DMS153 treated with DMSO at 0.1 percent for 48 hours (cell line): ENCODE results near the gene UTP25.

Source experiments
- DNase-seq: peaks from one replicate; lab custom pipeline; 2025; ENCODE audit not compliant: unreplicated experiment; lab: John Stamatoyannopoulos, UW

The UTP25 gene

GRCh38 chr1:209839875-209840546 is 12.2 kb downstream of the UTP25 start:
- no peak for DNase-seq

- no peak for DNase-seq
Observed at GRCh38 chr1:209840611-209841010, 12.8 kb downstream of the UTP25 start.

GRCh38 chr1:209844695-209845407 is 17.1 kb downstream of the UTP25 start:
- peak; percentile 99 for DNase-seq

- peak; percentile 99 for DNase-seq
Observed at GRCh38 chr1:209845408-209845725, 17.6 kb downstream of the UTP25 start.

- no peak for DNase-seq
Observed at GRCh38 chr1:209849388-209849787, 21.6 kb downstream of the UTP25 start.

GRCh38 chr1:209850342-209850979 is 22.7 kb downstream of the UTP25 start:
- peak; percentile 68 for DNase-seq

GRCh38 chr1:209853676-209854075 is 25.9 kb downstream of the UTP25 start:
- no peak for DNase-seq

- DNase-seq = no peak
Observed at GRCh38 chr1:209854196-209854595, 26.4 kb downstream of the UTP25 start.

GRCh38 chr1:209855006-209855405 is 27.2 kb downstream of the UTP25 start:
- DNase-seq = no peak

GRCh38 chr1:209855623-209856022 is 27.9 kb downstream of the UTP25 start:
- no peak for DNase-seq

GRCh38 chr1:209858561-209859103 is 30.9 kb downstream of the UTP25 start:
- no peak for DNase-seq

GRCh38 chr1:209860293-209860881 is 32.6 kb downstream of the UTP25 start:
- peak; percentile 88 for DNase-seq

GRCh38 chr1:209861242-209861641 is 33.5 kb downstream of the UTP25 start:
- DNase-seq = no peak

GRCh38 chr1:209862391-209863356 is 34.9 kb downstream of the UTP25 start:
- no peak for DNase-seq

GRCh38 chr1:209863766-209864485 is 36.2 kb downstream of the UTP25 start:
- DNase-seq = no peak

- no peak for DNase-seq
Observed at GRCh38 chr1:209866201-209866600, 38.4 kb downstream of the UTP25 start.

GRCh38 chr1:209869291-209870149 is 41.7 kb downstream of the UTP25 start:
- DNase-seq = no peak

GRCh38 chr1:209870151-209870831 is 42.5 kb downstream of the UTP25 start:
- no peak for DNase-seq
